Lower lobe of right lung (tissue), 2 donors: ENCODE results near the gene CELF2. TPM values are rescaled to one million over a fixed set of nuclear protein-coding genes. Genes with fewer than 3 reads are reported as not detected.

Experiments used
- ATAC-seq, 2 donors: fragments of 200-7000 bp; cut with Tn5 transposase; one replicate each; pipeline ENCODE4 v1.9.1; 2020 to 2022; ENCODE audit warnings: mild to moderate bottlenecking in 2 of 2, moderate library complexity in 2 of 2
- DNase-seq: peaks from one replicate; pipeline ENCODE4 v3.0.0-alpha.2; 2020
- H3K27ac ChIP-seq: fragments of 200-600 bp; one replicate; pipeline ENCODE4 v1.8.0; 2022
- H3K27me3 ChIP-seq: fragments of 200-600 bp; one replicate; pipeline ENCODE4 v1.8.0; 2022; ENCODE audit warnings: low read depth
- H3K36me3 ChIP-seq: fragments of 200-600 bp; one replicate; pipeline ENCODE4 v1.8.0; 2022; ENCODE audit warnings: mild to moderate bottlenecking
- H3K4me1 ChIP-seq: fragments of 200-600 bp; one replicate; pipeline ENCODE4 v1.8.0; 2022
- H3K4me3 ChIP-seq: fragments of 200-600 bp; one replicate; pipeline ENCODE4 v1.8.0; 2022; ENCODE audit warnings: mild to moderate bottlenecking
- H3K9me3 ChIP-seq: fragments of 200-600 bp; one replicate; pipeline ENCODE4 v1.8.0; 2022
- CTCF ChIP-seq: fragments of 200-600 bp; IDR thresholded peaks from one replicate; pipeline ENCODE4 v1.8.0; 2022; ENCODE audit warnings: antibody characterized with exemption, mild to moderate bottlenecking
- intact Hi-C: fragments of 100-400 bp; cut with DNase I; formaldehyde crosslinking; loops from one replicate; pipeline ENCODE4 v1.11.0; 2022
- total RNA-seq: library from RNA; stranded (reverse); fragmentation: NEBNext Ultra II Directional; extraction: Animal tissue kit (Norgen Biotek cat#: 25700); gene quantifications from one replicate; pipeline ENCODE4 v1.2.1, GENCODE V29; 2021
- donor health status: DM: no; HTN: yes; CAD: no; lungs with severe emphysema.

Gene CELF2
- total RNA-seq, 1 donor from 2014 or later: 106 TPM

DNA sequence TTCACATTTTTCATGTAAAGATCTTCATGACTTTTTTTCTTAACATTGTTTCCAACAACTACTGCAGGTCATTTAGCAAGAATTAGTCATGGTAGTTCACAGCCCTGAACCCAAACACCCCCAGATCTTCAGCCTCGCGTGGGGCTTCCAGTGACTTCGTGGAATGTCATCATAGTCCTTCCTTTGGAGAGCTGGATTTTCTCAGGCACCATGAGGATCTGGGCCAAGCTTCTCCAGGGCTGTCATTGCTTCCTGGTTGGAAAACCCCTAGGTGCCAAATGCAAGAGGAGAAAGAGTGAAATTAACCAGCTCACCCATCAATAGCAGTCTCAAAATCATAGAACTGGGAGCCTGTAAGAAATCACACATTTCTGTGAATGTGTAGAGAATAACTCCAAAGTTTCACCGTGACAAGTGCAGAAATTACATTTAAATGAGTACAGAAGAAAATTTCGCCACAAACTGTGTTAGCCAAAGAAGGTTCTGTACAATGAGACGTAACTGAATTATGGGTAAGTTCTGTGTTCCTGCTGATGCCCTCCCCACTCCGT, 175.4 kb downstream of the CELF2 start:
- Histone ChIP-seq H3K4me3 (no peak overlapping the region), H3K36me3 (peaks cover 24% of the 10 kb centered on the region), H3K4me1 (peaks cover 73% of the 10 kb centered on the region), H3K27ac (peak overlapping the region; percentile 33), H3K27me3 (no peaks in the 10 kb centered on the region), H3K9me3 (no peaks in the 10 kb centered on the region)
- TF ChIP-seq CTCF: no peak
- ATAC-seq: no peak
- no peak for DNase-seq
- intact Hi-C loops: no loop called here

GRCh38 chr10:11194859-11195586, 177.4 kb downstream of the CELF2 start:
- no peak for DNase-seq
- H3K27ac ChIP-seq: no peak overlapping the region
- H3K4me3 ChIP-seq: no peak overlapping the region
- intact Hi-C loops: no loop called here
- H3K4me1 ChIP-seq: peaks cover 64% of the 10 kb centered on the region
- H3K27me3 ChIP-seq: no peaks in the 10 kb centered on the region
- H3K36me3 ChIP-seq: peaks cover 23% of the 10 kb centered on the region
- no peak for ATAC-seq
- no peaks in the 10 kb centered on the region for H3K9me3 ChIP-seq
- TF ChIP-seq CTCF: no peak

DNA sequence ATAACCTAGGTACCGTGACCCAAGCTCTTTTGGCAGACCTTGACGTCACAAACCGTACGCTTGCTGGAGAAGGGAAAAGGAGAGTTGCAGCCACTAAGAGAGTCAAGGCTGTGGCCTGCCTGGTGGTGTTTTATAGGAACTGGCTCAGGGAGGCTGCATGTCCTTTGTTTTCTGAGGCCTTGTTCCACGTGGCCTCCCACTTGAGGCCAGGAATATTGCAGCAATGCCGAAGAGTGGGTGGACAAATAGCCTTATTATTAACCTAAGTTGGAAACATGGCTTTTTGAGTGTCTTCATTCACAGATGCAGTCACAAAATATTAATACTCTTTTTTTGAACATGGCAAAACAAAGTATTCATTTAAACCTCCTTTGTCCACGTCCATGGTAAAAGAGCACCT, 178.0 kb downstream of the CELF2 start:
- Histone ChIP-seq H3K4me3 (no peak overlapping the region), H3K9me3 (no peaks in the 10 kb centered on the region), H3K36me3 (peaks cover 20% of the 10 kb centered on the region), H3K4me1 (peaks cover 58% of the 10 kb centered on the region), H3K27me3 (no peaks in the 10 kb centered on the region), H3K27ac (no peak overlapping the region)
- intact Hi-C loops: no loop called here
- DNase-seq (no peak), ATAC-seq (no peak)
- TF ChIP-seq CTCF: no peak

DNA sequence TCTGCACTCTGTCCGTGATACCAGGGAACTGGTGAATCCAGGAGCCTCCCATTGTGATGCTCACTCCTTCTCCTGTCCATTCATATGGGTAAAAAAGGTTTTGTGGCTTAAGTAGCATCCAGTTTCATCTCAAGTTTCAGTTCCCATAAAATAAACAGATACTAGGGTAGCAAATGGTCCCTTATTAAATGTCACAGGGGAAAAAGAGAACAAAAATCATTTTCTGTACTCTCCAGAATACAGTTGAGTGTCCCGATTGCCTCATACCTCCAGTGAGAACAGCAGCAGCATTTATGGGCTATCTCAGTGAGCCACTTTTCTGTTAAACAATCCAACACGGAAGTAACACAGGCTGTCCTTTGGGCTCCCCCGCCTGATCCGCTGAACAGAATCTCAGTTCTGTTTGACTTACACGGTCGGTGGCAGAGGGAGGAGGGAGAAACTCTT, 179.6 kb downstream of the CELF2 start:
- peaks cover 42% of the 10 kb centered on the region for H3K4me1 ChIP-seq
- no peak overlapping the region for H3K27ac ChIP-seq
- no peak for TF ChIP-seq CTCF
- H3K27me3 ChIP-seq: no peaks in the 10 kb centered on the region
- DNase-seq (peak; percentile 67), ATAC-seq (peak; percentile 84 to 90)
- H3K4me3 ChIP-seq: no peak overlapping the region
- H3K36me3 ChIP-seq: peaks cover 20% of the 10 kb centered on the region
- intact Hi-C loops: no loop called here
- no peaks in the 10 kb centered on the region for H3K9me3 ChIP-seq

- no peak for DNase-seq
- no peak for TF ChIP-seq CTCF
- no peak overlapping the region for H3K4me3 ChIP-seq
- no peak for ATAC-seq
- H3K9me3 ChIP-seq: no peaks in the 10 kb centered on the region
- H3K27me3 ChIP-seq: no peaks in the 10 kb centered on the region
- intact Hi-C loops: no loop called here
- H3K36me3 ChIP-seq: peaks cover 20% of the 10 kb centered on the region
- H3K4me1 ChIP-seq: peaks cover 36% of the 10 kb centered on the region
- H3K27ac ChIP-seq: no peak overlapping the region
Measured at GRCh38 chr10:11197878-11198277, 180.2 kb downstream of the CELF2 start.
